ENCODE data around the gene ZC3H14. TPM values are rescaled to one million over a fixed set of nuclear protein-coding genes. Genes with fewer than 3 reads are reported as not detected.

The ZC3H14 gene
- total RNA-seq, 2 donors from 2014 or later, result 38.6 to 48.5 TPM

- peaks cover 29% of the 10 kb centered on the region for H3K4me1 ChIP-seq
- no peak for TF ChIP-seq CTCF (IDR thresholded peaks at IDR 0.05)
- TF ChIP-seq POLR2A (IDR thresholded peaks at IDR 0.05), result peak in 2 of 3 donors; percentile 17 to 18
- intact Hi-C loops (cut with DNase I), result no loop called here
- H3K36me3 ChIP-seq (replicated peaks in 1 of 2; ENCODE audit: insufficient read depth in 1 of 2, low read depth in 2 of 2), result no peaks in the 10 kb centered on the region
- DNase-seq (peak in 2 of 4 donors; percentile 22 to 40), ATAC-seq (no peak)
- no peaks in the 10 kb centered on the region for H3K9me3 ChIP-seq
- H3K27ac ChIP-seq, result peak overlapping the region; percentile 87 to 94 (median 90)
- 0 to 2% methylated on average over 19 of the region's 19 CpGs for WGBS, 2 donors
- peak overlapping the region; percentile 0 to 44 for H3K4me3 ChIP-seq
- H3K27me3 ChIP-seq, result no peaks in the 10 kb centered on the region
Measured at GRCh38 chr14:88553886-88554456, 8.9 kb upstream of the ZC3H14 start.

- H3K27ac ChIP-seq, result peak within 1 kb of the TSS; percentile 87 to 94 (median 90)
- no peaks in the 10 kb centered on the region for H3K36me3 ChIP-seq (replicated peaks in 1 of 2; ENCODE audit: insufficient read depth in 1 of 2, low read depth in 2 of 2)
- H3K4me3 ChIP-seq, result peak within 1 kb of the TSS; percentile 44 to 58
- H3K27me3 ChIP-seq, result no peaks in the 10 kb centered on the region
- peaks cover 29% of the 10 kb centered on the region for H3K4me1 ChIP-seq
- ATAC-seq (peak; percentile 90), DNase-seq (peak; percentile 77 to 86 (median 82))
- intact Hi-C loops (cut with DNase I), result no loop called here
- TF ChIP-seq CTCF (IDR thresholded peaks at IDR 0.05) (no peak), POLR2A (IDR thresholded peaks at IDR 0.05) (peak; percentile 66 to 89 (median 69))
- no peaks in the 10 kb centered on the region for H3K9me3 ChIP-seq
- 1% methylated on average over 42 to 99 of the region's 103 CpGs for WGBS, 2 donors
Measured at GRCh38 chr14:88554457-88555286, 8.2 kb upstream of the ZC3H14 start, which contains the start of gene PTPN21. Gene PTPN21, minus strand, starts transcription at chr14:88555007. Its CDS starts 4,590 bp downstream, at chr14:88550417.

GRCh38 chr14:88556581-88556980 lies 6.3 kb upstream of the ZC3H14 start:
- no peaks in the 10 kb centered on the region for H3K9me3 ChIP-seq
- peaks cover 15% of the 10 kb centered on the region for H3K4me1 ChIP-seq
- DNase-seq (no peak), ATAC-seq (no peak)
- no peak overlapping the region for H3K27ac ChIP-seq
- TF ChIP-seq POLR2A (IDR thresholded peaks at IDR 0.05) (no peak), CTCF (IDR thresholded peaks at IDR 0.05) (no peak)
- 54 to 59% methylated on average over 3 of the region's 3 CpGs for WGBS, 2 donors
- no peaks in the 10 kb centered on the region for H3K27me3 ChIP-seq
- H3K36me3 ChIP-seq (replicated peaks in 1 of 2; ENCODE audit: insufficient read depth in 1 of 2, low read depth in 2 of 2), result no peaks in the 10 kb centered on the region
- H3K4me3 ChIP-seq, result no peak overlapping the region
- intact Hi-C loops (cut with DNase I), result no loop called here

- DNase-seq (no peak), ATAC-seq (no peak)
- Histone ChIP-seq H3K9me3 (no peaks in the 10 kb centered on the region), H3K4me1 (peaks cover 25% of the 10 kb centered on the region), H3K4me3 (no peak overlapping the region), H3K36me3 (replicated peaks in 1 of 2; ENCODE audit: insufficient read depth in 1 of 2, low read depth in 2 of 2) (no peaks in the 10 kb centered on the region), H3K27me3 (no peaks in the 10 kb centered on the region), H3K27ac (no peak overlapping the region)
- 5 to 11% methylated on average over 1 of the region's 1 CpG for WGBS, 2 donors
- intact Hi-C loops (cut with DNase I), result no loop called here
- TF ChIP-seq POLR2A (IDR thresholded peaks at IDR 0.05) (no peak), CTCF (IDR thresholded peaks at IDR 0.05) (peak in 3 of 7 experiments; percentile 6 to 32 (median 18))
Measured at GRCh38 chr14:88559852-88560251, 3.0 kb upstream of the ZC3H14 start.

Data from body of pancreas (tissue), 4 donors.